GM23338 (cell line): ENCODE results near the gene RBM33. TPM values are rescaled to one million over a fixed set of nuclear protein-coding genes. Genes with fewer than 3 reads are reported as not detected.

Experiments used
- ATAC-seq: fragments of 200-7000 bp; cut with Tn5 transposase; 3 replicates; pipeline ENCODE4 v1.9.1; 2020
- DNase-seq: peaks from one replicate; pipeline ENCODE4 v3.0.0-alpha.2; 2015; ENCODE audit warnings: low spot score
- H2AFZ ChIP-seq: fragments of 200-600 bp; sonication (generic); 2 replicates; pipeline ENCODE4 v1.8.0; 2016; ENCODE audit warnings: antibody characterized with exemption, mild to moderate bottlenecking, moderate library complexity
- H3F3A ChIP-seq: fragments of 200-600 bp; sonication (generic); replicated peaks from 2 replicates; pipeline ENCODE4 v1.8.0; 2017; ENCODE audit warnings: antibody characterized with exemption, mixed run types, low read depth
- H3K27ac ChIP-seq: fragments of 200-600 bp; sonication (generic); 2 replicates; pipeline ENCODE4 v1.6.1; 2016; ENCODE audit warnings: low read depth
- H3K27me3 ChIP-seq: fragments of 200-600 bp; sonication (generic); 2 replicates; pipeline ENCODE4 v1.8.0; 2016; ENCODE audit warnings: mild to moderate bottlenecking, mixed run types, moderate library complexity; ENCODE audit not compliant: insufficient read depth
- H3K36me3 ChIP-seq: fragments of 200-600 bp; sonication (generic); 2 replicates; pipeline ENCODE4 v1.8.0; 2016; ENCODE audit warnings: mild to moderate bottlenecking; ENCODE audit not compliant: insufficient read depth
- H3K4me1 ChIP-seq: fragments of 200-600 bp; sonication (generic); 2 replicates; pipeline ENCODE4 v1.8.0; 2016; ENCODE audit warnings: mild to moderate bottlenecking, moderate library complexity; ENCODE audit not compliant: insufficient read depth
- H3K4me2 ChIP-seq: fragments of 200-600 bp; sonication (generic); 2 replicates; pipeline ENCODE4 v1.7.1; 2017; ENCODE audit warnings: mixed run types
- H3K4me3 ChIP-seq: fragments of 200-600 bp; sonication (generic); 2 replicates; pipeline ENCODE4 v1.6.1; 2016; ENCODE audit warnings: mixed run types
- H3K79me2 ChIP-seq: fragments of 200-600 bp; sonication (generic); replicated peaks from 2 replicates; pipeline ENCODE4 v1.8.0; 2017; ENCODE audit warnings: mild to moderate bottlenecking; ENCODE audit not compliant: insufficient read depth
- H3K9me2 ChIP-seq: fragments of 200-600 bp; sonication (generic); 2 replicates; pipeline ENCODE4 v1.8.0; 2017; ENCODE audit not compliant: insufficient read depth
- H4K20me1 ChIP-seq: fragments of 200-600 bp; sonication (generic); replicated peaks from 2 replicates; pipeline ENCODE4 v1.8.0; 2017; ENCODE audit warnings: mild to moderate bottlenecking; ENCODE audit not compliant: insufficient read depth
- H3K27ac Mint-ChIP-seq: 2 replicates; pipeline ENCODE4 v1.8.0; 2020; ENCODE audit warnings: inconsistent platforms, mild to moderate bottlenecking, moderate library complexity, mixed read lengths
- H3K27me3 Mint-ChIP-seq: 3 replicates; pipeline ENCODE4 v1.8.0; 2022; ENCODE audit warnings: low read depth, mild to moderate bottlenecking, moderate library complexity, mixed read lengths, inconsistent platforms; ENCODE audit not compliant: insufficient read depth, poor library complexity
- H3K36me3 Mint-ChIP-seq: 3 replicates; pipeline ENCODE4 v1.8.0; 2021; ENCODE audit warnings: low read depth, mild to moderate bottlenecking, inconsistent platforms, moderate library complexity, mixed read lengths
- H3K4me1 Mint-ChIP-seq: 3 replicates; pipeline ENCODE4 v1.8.0; 2020; ENCODE audit warnings: mild to moderate bottlenecking, inconsistent platforms, mixed read lengths
- H3K4me3 Mint-ChIP-seq: 3 replicates; pipeline ENCODE4 v1.8.0; 2021; ENCODE audit warnings: moderate library complexity, mild to moderate bottlenecking, inconsistent platforms, mixed read lengths
- H3K9me3 Mint-ChIP-seq: 3 replicates; pipeline ENCODE4 v1.8.0; 2020; ENCODE audit warnings: moderate library complexity, mild to moderate bottlenecking, inconsistent platforms, mixed read lengths
- CREB1 ChIP-seq: fragments of 250-450 bp; sonication (Bioruptor Pico); IDR thresholded peaks from 2 replicates; pipeline ENCODE4 v1.5.0; 2020; ENCODE audit warnings: low read depth, mild to moderate bottlenecking, moderate library complexity
- ETS1 ChIP-seq: IDR thresholded peaks from 2 replicates; pipeline ENCODE4 v1.6.1; 2016; ENCODE audit warnings: antibody characterized with exemption
- EZH2phosphoT487 ChIP-seq: fragments of 200-600 bp; sonication (generic); IDR thresholded peaks from one replicate; pipeline ENCODE4 v1.8.1; 2018; ENCODE audit warnings: antibody characterized with exemption; ENCODE audit not compliant: unreplicated experiment
- JUNB ChIP-seq: IDR thresholded peaks from one replicate; pipeline ENCODE4 v1.6.1; 2016; ENCODE audit warnings: antibody characterized with exemption; ENCODE audit not compliant: unreplicated experiment
- NANOG ChIP-seq: IDR thresholded peaks from 2 replicates; pipeline ENCODE4 v1.6.1; 2016; ENCODE audit warnings: antibody characterized with exemption, borderline replicate concordance
- POLR2AphosphoS5 ChIP-seq: IDR thresholded peaks from 2 replicates; pipeline ENCODE4 v1.6.1; 2016; ENCODE audit warnings: antibody characterized with exemption, low read depth
- REST ChIP-seq: IDR thresholded peaks from one replicate; pipeline ENCODE4 v1.6.1; 2018; ENCODE audit warnings: antibody characterized with exemption; ENCODE audit not compliant: unreplicated experiment
- ZNF114 ChIP-seq: fragments of 250-450 bp; sonication (Bioruptor Pico); IDR thresholded peaks from 2 replicates; pipeline ENCODE4 v1.5.0; 2020; ENCODE audit warnings: mild to moderate bottlenecking, moderate library complexity
- ZNF331 ChIP-seq: fragments of 250-450 bp; sonication (Bioruptor Pico); IDR thresholded peaks from 2 replicates; pipeline ENCODE4 v1.5.0; 2020; ENCODE audit warnings: low read depth, mild to moderate bottlenecking, moderate library complexity
- polyA plus RNA-seq: library from polyadenylated mRNA; unstranded; fragments of >200 nt; fragmentation: Nextera tagmentation; extraction: Ambion mirVana; gene quantifications from 2 replicates; pipeline ENCODE4 v1.2.1, GENCODE V29; 2016
- total RNA-seq: library from RNA; depleted of rRNA; stranded (reverse); fragments of >200 nt; shearing (Covaris generic); gene quantifications from 2 replicates; pipeline ENCODE4 v1.2.3, GENCODE V29; 2014
- TF ChIP-seq, protein P1 (sequence below): fragments of 250-450 bp; sonication (Bioruptor Pico); IDR thresholded peaks from 2 replicates; pipeline ENCODE4 v1.5.0; 2020; ENCODE audit warnings: mild to moderate bottlenecking, moderate library complexity

The RBM33 gene
- total and polyA plus RNA-seq, 2 experiments from 2014 or later: 47.7 to 94.7 TPM

DNA sequence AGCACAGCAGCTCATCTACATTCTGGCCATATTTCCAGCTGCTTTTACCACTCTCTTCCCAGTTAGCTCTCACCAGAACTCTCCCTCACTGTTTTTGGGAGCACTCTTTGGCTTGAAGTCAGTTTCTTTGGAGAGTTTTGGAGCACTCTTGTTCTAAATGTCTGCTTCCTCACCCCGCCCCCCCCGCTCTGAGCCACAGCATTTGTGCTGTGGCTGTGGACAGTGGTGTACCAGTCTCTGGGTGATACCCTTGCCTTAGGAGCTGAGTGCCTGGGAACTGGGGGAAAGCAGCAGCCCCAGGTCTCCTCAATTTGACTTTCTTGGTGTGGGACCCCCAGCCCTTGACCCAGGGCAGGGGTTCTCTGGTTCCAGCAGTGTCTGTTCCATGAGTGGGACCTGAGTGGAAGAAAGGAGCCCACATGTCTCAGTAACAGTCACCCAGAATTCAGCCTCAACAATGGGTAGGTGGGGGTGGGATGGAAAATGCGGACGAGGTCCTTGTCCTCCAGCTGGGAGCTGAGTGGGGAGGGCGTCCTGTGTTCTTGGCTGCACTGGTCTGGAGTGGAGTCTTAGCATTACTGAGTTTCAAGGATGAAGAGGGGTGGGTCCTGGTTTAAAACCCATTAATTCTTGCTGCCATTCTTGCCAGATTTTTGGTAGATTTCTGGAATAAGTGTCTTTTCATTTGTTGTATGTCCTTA lies 18.0 kb downstream of the RBM33 start:
- ATAC-seq: peak; percentile 60
- peaks cover 18% of the 10 kb centered on the region for H3K4me1 Mint-ChIP-seq
- DNase-seq: no peak

DNA sequence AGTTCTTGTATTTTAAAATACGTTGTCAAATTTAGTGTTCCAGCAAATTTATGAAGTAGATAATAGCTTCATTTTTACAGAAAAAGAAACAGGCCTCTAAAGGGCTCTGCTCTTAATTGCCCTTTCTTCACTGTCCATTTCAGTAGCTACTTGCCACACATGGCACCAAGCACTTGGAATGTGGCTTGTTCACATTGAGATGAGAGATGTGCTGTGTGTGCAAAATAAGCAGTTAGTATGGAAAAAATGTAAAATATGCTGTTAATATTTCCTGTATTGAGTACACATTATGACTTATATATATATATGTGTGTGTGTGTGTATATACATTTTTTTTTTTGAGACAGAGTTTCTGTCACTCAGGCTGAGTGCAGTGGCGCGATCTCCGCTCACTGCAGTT lies 19.5 kb downstream of the RBM33 start:
- Histone ChIP-seq H2AFZ (no peak overlapping the region), H3K4me2 (no peak overlapping the region), H3K36me3 (no peaks in the 10 kb centered on the region), H3K4me1 (peaks cover 14% of the 10 kb centered on the region), H3F3A (no peaks in the 10 kb centered on the region), H3K27me3 (no peaks in the 10 kb centered on the region), H3K9me2 (no peaks in the 10 kb centered on the region), H4K20me1 (peaks cover 68% of the 10 kb centered on the region), H3K4me3 (no peak overlapping the region), H3K79me2 (peaks cover 100% of the 10 kb centered on the region), H3K27ac (no peak overlapping the region)
- Mint-ChIP-seq H3K9me3 (no peaks in the 10 kb centered on the region), H3K27ac (no peak overlapping the region), H3K4me1 (peaks cover 28% of the 10 kb centered on the region), H3K36me3 (peaks cover 15% of the 10 kb centered on the region; the same call in 2 of the 3 replicates), H3K27me3 (peaks cover 10% of the 10 kb centered on the region), H3K4me3 (no peak overlapping the region)
- DNase-seq (no peak), ATAC-seq (no peak)
- TF ChIP-seq POLR2AphosphoS5 (no peak), EZH2phosphoT487 (no peak), REST (no peak), NANOG (no peak), ETS1 (no peak), JUNB (no peak), ZNF114 (CRISPR knock-in tag) (no peak), CREB1 (CRISPR knock-in tag) (no peak)
- TF ChIP-seq, protein P1, sequence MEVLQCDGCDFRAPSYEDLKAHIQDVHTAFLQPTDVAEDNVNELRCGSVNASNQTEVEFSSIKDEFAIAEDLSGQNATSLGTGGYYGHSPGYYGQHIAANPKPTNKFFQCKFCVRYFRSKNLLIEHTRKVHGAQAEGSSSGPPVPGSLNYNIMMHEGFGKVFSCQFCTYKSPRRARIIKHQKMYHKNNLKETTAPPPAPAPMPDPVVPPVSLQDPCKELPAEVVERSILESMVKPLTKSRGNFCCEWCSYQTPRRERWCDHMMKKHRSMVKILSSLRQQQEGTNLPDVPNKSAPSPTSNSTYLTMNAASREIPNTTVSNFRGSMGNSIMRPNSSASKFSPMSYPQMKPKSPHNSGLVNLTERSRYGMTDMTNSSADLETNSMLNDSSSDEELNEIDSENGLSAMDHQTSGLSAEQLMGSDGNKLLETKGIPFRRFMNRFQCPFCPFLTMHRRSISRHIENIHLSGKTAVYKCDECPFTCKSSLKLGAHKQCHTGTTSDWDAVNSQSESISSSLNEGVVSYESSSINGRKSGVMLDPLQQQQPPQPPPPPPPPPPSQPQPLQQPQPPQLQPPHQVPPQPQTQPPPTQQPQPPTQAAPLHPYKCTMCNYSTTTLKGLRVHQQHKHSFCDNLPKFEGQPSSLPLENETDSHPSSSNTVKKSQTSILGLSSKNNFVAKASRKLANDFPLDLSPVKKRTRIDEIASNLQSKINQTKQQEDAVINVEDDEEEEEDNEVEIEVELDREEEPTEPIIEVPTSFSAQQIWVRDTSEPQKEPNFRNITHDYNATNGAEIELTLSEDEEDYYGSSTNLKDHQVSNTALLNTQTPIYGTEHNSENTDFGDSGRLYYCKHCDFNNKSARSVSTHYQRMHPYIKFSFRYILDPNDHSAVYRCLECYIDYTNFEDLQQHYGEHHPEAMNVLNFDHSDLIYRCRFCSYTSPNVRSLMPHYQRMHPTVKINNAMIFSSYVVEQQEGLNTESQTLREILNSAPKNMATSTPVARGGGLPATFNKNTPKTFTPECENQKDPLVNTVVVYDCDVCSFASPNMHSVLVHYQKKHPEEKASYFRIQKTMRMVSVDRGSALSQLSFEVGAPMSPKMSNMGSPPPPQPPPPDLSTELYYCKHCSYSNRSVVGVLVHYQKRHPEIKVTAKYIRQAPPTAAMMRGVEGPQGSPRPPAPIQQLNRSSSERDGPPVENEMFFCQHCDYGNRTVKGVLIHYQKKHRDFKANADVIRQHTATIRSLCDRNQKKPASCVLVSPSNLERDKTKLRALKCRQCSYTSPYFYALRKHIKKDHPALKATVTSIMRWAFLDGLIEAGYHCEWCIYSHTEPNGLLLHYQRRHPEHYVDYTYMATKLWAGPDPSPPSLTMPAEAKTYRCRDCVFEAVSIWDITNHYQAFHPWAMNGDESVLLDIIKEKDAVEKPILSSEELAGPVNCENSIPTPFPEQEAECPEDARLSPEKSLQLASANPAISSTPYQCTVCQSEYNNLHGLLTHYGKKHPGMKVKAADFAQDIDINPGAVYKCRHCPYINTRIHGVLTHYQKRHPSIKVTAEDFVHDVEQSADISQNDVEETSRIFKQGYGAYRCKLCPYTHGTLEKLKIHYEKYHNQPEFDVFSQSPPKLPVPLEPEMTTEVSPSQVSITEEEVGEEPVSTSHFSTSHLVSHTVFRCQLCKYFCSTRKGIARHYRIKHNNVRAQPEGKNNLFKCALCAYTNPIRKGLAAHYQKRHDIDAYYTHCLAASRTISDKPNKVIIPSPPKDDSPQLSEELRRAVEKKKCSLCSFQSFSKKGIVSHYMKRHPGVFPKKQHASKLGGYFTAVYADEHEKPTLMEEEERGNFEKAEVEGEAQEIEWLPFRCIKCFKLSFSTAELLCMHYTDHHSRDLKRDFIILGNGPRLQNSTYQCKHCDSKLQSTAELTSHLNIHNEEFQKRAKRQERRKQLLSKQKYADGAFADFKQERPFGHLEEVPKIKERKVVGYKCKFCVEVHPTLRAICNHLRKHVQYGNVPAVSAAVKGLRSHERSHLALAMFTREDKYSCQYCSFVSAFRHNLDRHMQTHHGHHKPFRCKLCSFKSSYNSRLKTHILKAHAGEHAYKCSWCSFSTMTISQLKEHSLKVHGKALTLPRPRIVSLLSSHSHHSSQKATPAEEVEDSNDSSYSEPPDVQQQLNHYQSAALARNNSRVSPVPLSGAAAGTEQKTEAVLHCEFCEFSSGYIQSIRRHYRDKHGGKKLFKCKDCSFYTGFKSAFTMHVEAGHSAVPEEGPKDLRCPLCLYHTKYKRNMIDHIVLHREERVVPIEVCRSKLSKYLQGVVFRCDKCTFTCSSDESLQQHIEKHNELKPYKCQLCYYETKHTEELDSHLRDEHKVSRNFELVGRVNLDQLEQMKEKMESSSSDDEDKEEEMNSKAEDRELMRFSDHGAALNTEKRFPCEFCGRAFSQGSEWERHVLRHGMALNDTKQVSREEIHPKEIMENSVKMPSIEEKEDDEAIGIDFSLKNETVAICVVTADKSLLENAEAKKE (CRISPR knock-in tag): no peak

More for the DNA sequence above, 18.0 kb downstream of the RBM33 start:
- Histone ChIP-seq H3K36me3 (no peaks in the 10 kb centered on the region), H3K27me3 (no peaks in the 10 kb centered on the region), H4K20me1 (peaks cover 73% of the 10 kb centered on the region), H2AFZ (no peak overlapping the region), H3F3A (no peaks in the 10 kb centered on the region), H3K4me2 (peak overlapping the region; percentile 23), H3K9me2 (no peaks in the 10 kb centered on the region), H3K4me1 (peaks cover 11% of the 10 kb centered on the region), H3K4me3 (no peak overlapping the region), H3K27ac (no peak overlapping the region; the same call in 1 of the 2 replicates), H3K79me2 (peaks cover 100% of the 10 kb centered on the region)
- TF ChIP-seq ZNF114 (CRISPR knock-in tag) (no peak), JUNB (no peak), CREB1 (CRISPR knock-in tag) (no peak), ZNF331 (CRISPR knock-in tag) (no peak)
- Mint-ChIP-seq H3K4me3 (no peak overlapping the region), H3K36me3 (peaks cover 15% of the 10 kb centered on the region; the same call in 2 of the 3 replicates), H3K27ac (peak overlapping the region; percentile 65), H3K27me3 (peaks cover 8% of the 10 kb centered on the region), H3K9me3 (no peaks in the 10 kb centered on the region)
